Measurements from ENCODE around the gene ARHGAP22. TPM values are rescaled to one million over a fixed set of nuclear protein-coding genes. Genes with fewer than 3 reads are reported as not detected.

ARHGAP22 gene
- total RNA-seq, 1 donor from 2014 or later, result 6.2 TPM

DNA sequence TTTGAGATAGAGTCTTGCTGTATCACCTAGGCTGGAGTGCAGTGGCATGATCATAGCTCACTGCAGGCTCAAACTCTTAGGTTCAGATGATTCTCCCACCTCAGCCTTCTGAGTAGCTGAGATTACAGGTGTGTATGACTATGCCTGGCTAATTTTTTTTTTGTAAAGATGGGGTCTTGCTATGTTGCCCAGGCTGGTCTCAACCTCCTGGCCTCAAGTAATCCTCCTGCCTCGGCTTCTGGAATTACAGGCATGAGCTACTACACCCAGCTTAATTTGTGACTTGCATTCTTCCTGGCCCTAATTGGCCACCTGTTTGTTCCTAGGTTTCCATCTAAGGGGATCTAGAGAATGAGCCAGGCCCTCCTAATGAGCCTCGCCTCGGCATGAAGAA is 9.3 kb downstream of the ARHGAP22 start:
- FAIRE-seq (no peak), DNase-seq (ENCODE audit: low read depth) (no peak)
- no peak overlapping the region for H3K4me3 Mint-ChIP-seq (ENCODE audit: unreplicated experiment)
- Histone ChIP-seq H3K27me3 (ENCODE audit: insufficient read depth, low read length) (no peaks in the 10 kb centered on the region), H3K4me1 (ENCODE audit: insufficient read depth, low read length) (peaks cover 9% of the 10 kb centered on the region), H3K9ac (ENCODE audit: low read length) (no peak overlapping the region), H3K79me2 (ENCODE audit: insufficient read depth, low read length) (peaks cover 100% of the 10 kb centered on the region), H2AFZ (ENCODE audit: low read depth, low read length) (no peak overlapping the region), H3K36me3 (ENCODE audit: insufficient read depth, low read length) (peaks cover 3% of the 10 kb centered on the region), H4K20me1 (ENCODE audit: insufficient read depth, low read length) (peaks cover 50% of the 10 kb centered on the region), H3K27ac (ENCODE audit: low read depth, low read length) (no peak overlapping the region), H3K4me3 (ENCODE audit: insufficient read depth, low read depth, low read length) (no peak overlapping the region), H3K9me3 (ENCODE audit: insufficient read depth, low read depth, low read length) (no peaks in the 10 kb centered on the region), H3K4me2 (ENCODE audit: low read length) (no peak overlapping the region)
- peaks cover 3% of the 10 kb centered on the region for H3K9me3 Mint-ChIP-seq (ENCODE audit: unreplicated experiment)
- H3K27me3 Mint-ChIP-seq (ENCODE audit: low read depth, unreplicated experiment), result peaks cover 34% of the 10 kb centered on the region
- no peak for TF ChIP-seq EZH2 (IDR thresholded peaks at IDR 0.05; ENCODE audit: insufficient read depth, low read length)
- TF ChIP-seq, protein P1, sequence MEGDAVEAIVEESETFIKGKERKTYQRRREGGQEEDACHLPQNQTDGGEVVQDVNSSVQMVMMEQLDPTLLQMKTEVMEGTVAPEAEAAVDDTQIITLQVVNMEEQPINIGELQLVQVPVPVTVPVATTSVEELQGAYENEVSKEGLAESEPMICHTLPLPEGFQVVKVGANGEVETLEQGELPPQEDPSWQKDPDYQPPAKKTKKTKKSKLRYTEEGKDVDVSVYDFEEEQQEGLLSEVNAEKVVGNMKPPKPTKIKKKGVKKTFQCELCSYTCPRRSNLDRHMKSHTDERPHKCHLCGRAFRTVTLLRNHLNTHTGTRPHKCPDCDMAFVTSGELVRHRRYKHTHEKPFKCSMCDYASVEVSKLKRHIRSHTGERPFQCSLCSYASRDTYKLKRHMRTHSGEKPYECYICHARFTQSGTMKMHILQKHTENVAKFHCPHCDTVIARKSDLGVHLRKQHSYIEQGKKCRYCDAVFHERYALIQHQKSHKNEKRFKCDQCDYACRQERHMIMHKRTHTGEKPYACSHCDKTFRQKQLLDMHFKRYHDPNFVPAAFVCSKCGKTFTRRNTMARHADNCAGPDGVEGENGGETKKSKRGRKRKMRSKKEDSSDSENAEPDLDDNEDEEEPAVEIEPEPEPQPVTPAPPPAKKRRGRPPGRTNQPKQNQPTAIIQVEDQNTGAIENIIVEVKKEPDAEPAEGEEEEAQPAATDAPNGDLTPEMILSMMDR (IDR thresholded peaks at IDR 0.05; ENCODE audit: insufficient read depth, low read depth, low read length), result no peak
- H3K36me3 Mint-ChIP-seq (ENCODE audit: low read depth, unreplicated experiment), result peaks cover 3% of the 10 kb centered on the region
- peaks cover 1% of the 10 kb centered on the region for H3K4me1 Mint-ChIP-seq (ENCODE audit: low read depth, unreplicated experiment)
- H3K27ac Mint-ChIP-seq (ENCODE audit: unreplicated experiment), result no peak overlapping the region

DNA sequence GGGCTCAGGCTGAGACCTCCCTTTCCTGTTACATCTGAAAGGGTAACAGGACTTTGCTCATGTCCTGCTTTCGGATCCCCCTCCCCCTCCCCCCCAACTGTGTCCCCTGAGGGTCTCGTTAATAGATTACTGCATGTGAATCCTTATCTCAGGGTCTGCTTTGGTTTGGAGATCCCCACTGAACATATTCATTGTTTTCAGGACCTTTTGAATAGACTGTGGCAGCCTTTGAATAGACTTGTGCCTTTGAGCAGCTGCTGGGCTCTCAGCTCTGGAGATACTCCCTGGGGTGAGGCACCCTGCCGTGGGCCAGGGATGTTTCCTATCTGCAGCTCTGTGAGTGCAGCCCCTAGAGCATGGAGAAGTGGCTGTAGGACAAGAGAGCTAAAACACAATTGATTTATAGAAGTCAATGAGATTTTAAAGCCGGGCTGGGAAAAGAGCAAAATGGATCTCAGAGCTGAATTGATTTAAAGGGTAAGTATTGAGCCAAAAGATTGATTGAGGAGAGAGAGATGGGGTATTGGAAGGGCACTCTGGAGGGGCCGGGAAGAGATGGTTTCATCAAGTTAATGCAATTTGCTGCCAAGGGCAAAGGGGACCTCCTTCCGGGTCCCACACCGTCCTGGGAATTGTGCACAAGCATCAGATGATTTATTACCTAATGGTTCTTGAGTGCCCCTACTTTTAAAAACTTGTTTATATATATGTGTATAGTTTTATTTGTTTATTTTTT is 9.9 kb downstream of the ARHGAP22 start:
- H3K36me3 Mint-ChIP-seq (ENCODE audit: low read depth, unreplicated experiment), result peaks cover 3% of the 10 kb centered on the region
- no peak for DNase-seq (ENCODE audit: low read depth)
- H3K79me2 ChIP-seq (ENCODE audit: insufficient read depth, low read length), result peaks cover 100% of the 10 kb centered on the region

More for the DNA sequence above, 9.9 kb downstream of the ARHGAP22 start:
- H3K4me1 Mint-ChIP-seq (ENCODE audit: low read depth, unreplicated experiment), result peaks cover 3% of the 10 kb centered on the region
- Histone ChIP-seq H3K27ac (ENCODE audit: low read depth, low read length) (no peak overlapping the region), H3K9me3 (ENCODE audit: insufficient read depth, low read depth, low read length) (no peaks in the 10 kb centered on the region), H2AFZ (ENCODE audit: low read depth, low read length) (no peak overlapping the region), H3K9ac (ENCODE audit: low read length) (no peak overlapping the region), H3K4me3 (ENCODE audit: insufficient read depth, low read depth, low read length) (no peak overlapping the region), H3K27me3 (ENCODE audit: insufficient read depth, low read length) (no peaks in the 10 kb centered on the region), H4K20me1 (ENCODE audit: insufficient read depth, low read length) (peaks cover 48% of the 10 kb centered on the region), H3K36me3 (ENCODE audit: insufficient read depth, low read length) (peaks cover 3% of the 10 kb centered on the region), H3K4me1 (ENCODE audit: insufficient read depth, low read length) (peaks cover 13% of the 10 kb centered on the region), H3K4me2 (ENCODE audit: low read length) (no peak overlapping the region)
- peaks cover 3% of the 10 kb centered on the region for H3K9me3 Mint-ChIP-seq (ENCODE audit: unreplicated experiment)
- TF ChIP-seq, protein P1 (IDR thresholded peaks at IDR 0.05; ENCODE audit: insufficient read depth, low read depth, low read length), result no peak
- no peak for TF ChIP-seq EZH2 (IDR thresholded peaks at IDR 0.05; ENCODE audit: insufficient read depth, low read length)
- FAIRE-seq, result no peak
- peaks cover 34% of the 10 kb centered on the region for H3K27me3 Mint-ChIP-seq (ENCODE audit: low read depth, unreplicated experiment)
- H3K4me3 Mint-ChIP-seq (ENCODE audit: unreplicated experiment), result no peak overlapping the region
- H3K27ac Mint-ChIP-seq (ENCODE audit: unreplicated experiment), result no peak overlapping the region

Measured in astrocyte (in vitro differentiated cells and primary cell).